Neural cell (in vitro differentiated cells): Measurements from ENCODE around the gene ABRAXAS1. TPM values are rescaled to one million over a fixed set of nuclear protein-coding genes. Genes with fewer than 3 reads are reported as not detected.

Experiments
- H2AFZ ChIP-seq: fragments of 200-600, 300-800 bp; sonication (generic), shearing (Covaris generic); 2 replicates; pipeline ENCODE4 v1.6.0; 2014; ENCODE audit warnings: low read depth, mild to moderate bottlenecking, antibody characterized with exemption, low read length, moderate library complexity
- H3F3A ChIP-seq: fragments of 200-600 bp; shearing (Covaris generic); 2 replicates; pipeline ENCODE4 v1.6.1; 2016; ENCODE audit warnings: mild to moderate bottlenecking, moderate library complexity, mixed read lengths, antibody characterized with exemption, low read length; ENCODE audit not compliant: insufficient read depth, poor library complexity, severe bottlenecking
- H3K27ac ChIP-seq: fragments of 200-600, 300-800 bp; sonication (generic), shearing (Covaris generic); 2 replicates; pipeline ENCODE4 v1.5.1; 2014; ENCODE audit warnings: mild to moderate bottlenecking, low read length, moderate library complexity
- H3K27me3 ChIP-seq: fragments of 300-800, 200-600 bp; sonication (generic), shearing (Covaris generic); 2 replicates; pipeline ENCODE4 v1.6.0; 2014; ENCODE audit warnings: mild to moderate bottlenecking, low read depth, low read length, moderate library complexity; ENCODE audit not compliant: insufficient read depth
- H3K36me3 ChIP-seq: fragments of 300-800, 200-600 bp; sonication (generic), shearing (Covaris generic); 2 replicates; pipeline ENCODE4 v1.5.1; 2014; ENCODE audit warnings: mild to moderate bottlenecking, antibody characterized with exemption, low read length, moderate library complexity; ENCODE audit not compliant: insufficient read depth
- H3K4me2 ChIP-seq: fragments of 300-800, 200-600 bp; sonication (generic), shearing (Covaris generic); 2 replicates; pipeline ENCODE4 v1.6.0; 2014; ENCODE audit warnings: mild to moderate bottlenecking, low read length
- H3K4me3 ChIP-seq: fragments of 300-800, 200-600 bp; sonication (generic), shearing (Covaris generic); 2 replicates; pipeline ENCODE4 v1.5.1; 2014; ENCODE audit warnings: mild to moderate bottlenecking, low read length, moderate library complexity
- H3K79me2 ChIP-seq: fragments of 200-600 bp; shearing (Covaris generic); replicated peaks from 2 replicates; pipeline ENCODE4 v1.6.0; 2014; ENCODE audit warnings: mild to moderate bottlenecking, low read length, moderate library complexity; ENCODE audit not compliant: insufficient read depth
- H3K9ac ChIP-seq: fragments of 300-800, 200-600 bp; sonication (generic), shearing (Covaris generic); 2 replicates; pipeline ENCODE4 v1.6.1; 2016; ENCODE audit warnings: mild to moderate bottlenecking, low read length, mixed read lengths
- H3K9me2 ChIP-seq: fragments of 200-600 bp; shearing (Covaris generic); 2 replicates; pipeline ENCODE4 v1.6.1; 2016; ENCODE audit warnings: mild to moderate bottlenecking, low read length, mixed read lengths; ENCODE audit not compliant: insufficient read depth
- H3K9me3 ChIP-seq: fragments of 200-600, 300-800 bp; sonication (generic), shearing (Covaris generic); 2 replicates; pipeline ENCODE4 v1.6.1; 2016; ENCODE audit warnings: mild to moderate bottlenecking, mixed run types, low read length, moderate library complexity, mixed read lengths
- H4K20me1 ChIP-seq: fragments of 200-600 bp; shearing (Covaris generic); 2 replicates; pipeline ENCODE4 v1.6.1; 2016; ENCODE audit warnings: mild to moderate bottlenecking, mixed run types; ENCODE audit not compliant: insufficient read depth
- CTCF ChIP-seq: fragments of 450-650 bp; IDR thresholded peaks from 2 replicates; pipeline ENCODE4 v1.5.1; 2014; ENCODE audit warnings: antibody characterized with exemption, mild to moderate bottlenecking, moderate library complexity; ENCODE audit not compliant: poor library complexity, severe bottlenecking
- EP300 ChIP-seq: fragments of 450-650 bp; conservative IDR thresholded peaks from 2 replicates; pipeline ENCODE4 v1.6.1; 2014; ENCODE audit warnings: antibody characterized with exemption, mild to moderate bottlenecking, moderate library complexity; ENCODE audit not compliant: poor library complexity, severe bottlenecking
- EZH2 ChIP-seq: fragments of 200-600, 300-800 bp; shearing (Covaris generic), sonication (generic); IDR thresholded peaks from 2 replicates; pipeline ENCODE4 v1.6.1; 2014; ENCODE audit warnings: antibody characterized with exemption, low read length, borderline replicate concordance, mild to moderate bottlenecking; ENCODE audit not compliant: insufficient read depth, poor library complexity, severe bottlenecking
- MXI1 ChIP-seq: fragments of 450-650 bp; conservative IDR thresholded peaks from 2 replicates; pipeline ENCODE4 v1.6.1; 2014; ENCODE audit warnings: antibody characterized with exemption, mild to moderate bottlenecking; ENCODE audit not compliant: poor library complexity, severe bottlenecking
- POLR2AphosphoS5 ChIP-seq: IDR thresholded peaks from 2 replicates; pipeline ENCODE4 v1.6.1; 2012
- RAD21 ChIP-seq: fragments of 450-650 bp; conservative IDR thresholded peaks from 2 replicates; pipeline ENCODE4 v1.6.1; 2014; ENCODE audit warnings: antibody characterized with exemption, mild to moderate bottlenecking, moderate library complexity
- SMC3 ChIP-seq: fragments of 450-650 bp; conservative IDR thresholded peaks from 2 replicates; pipeline ENCODE4 v1.6.1; 2014; ENCODE audit warnings: antibody characterized with exemption, mild to moderate bottlenecking, moderate library complexity; ENCODE audit not compliant: poor library complexity
- TAF1 ChIP-seq: IDR thresholded peaks from 2 replicates; pipeline ENCODE4 v1.6.1; 2012; ENCODE audit warnings: low read depth
- polyA plus RNA-seq: library from polyadenylated mRNA; depleted of rRNA; stranded (reverse); fragments of >200 nt; gene quantifications from 2 replicates; pipeline ENCODE4 v1.2.3, GENCODE V29; 2014
- TF ChIP-seq, protein P1 (sequence below): IDR thresholded peaks from 2 replicates; pipeline ENCODE4 v1.6.1; 2012; ENCODE audit warnings: borderline replicate concordance

ABRAXAS1 gene
- polyA plus RNA-seq, 1 donor from 2014 or later = 1.1 TPM

- Histone ChIP-seq H3K4me2 (no peak overlapping the region), H3K27ac (no peak overlapping the region), H3K4me3 (no peak overlapping the region), H3K36me3 (no peaks in the 10 kb centered on the region), H4K20me1 (no peaks in the 10 kb centered on the region), H2AFZ (no peak overlapping the region), H3F3A (no peaks in the 10 kb centered on the region), H3K27me3 (no peaks in the 10 kb centered on the region), H3K9me2 (no peaks in the 10 kb centered on the region), H3K9me3 (no peaks in the 10 kb centered on the region), H3K79me2 (no peaks in the 10 kb centered on the region), H3K9ac (no peak overlapping the region)
- TF ChIP-seq TAF1 (no peak), MXI1 (no peak), POLR2AphosphoS5 (no peak), SMC3 (no peak), EP300 (no peak), CTCF (no peak)
- TF ChIP-seq, protein P1, sequence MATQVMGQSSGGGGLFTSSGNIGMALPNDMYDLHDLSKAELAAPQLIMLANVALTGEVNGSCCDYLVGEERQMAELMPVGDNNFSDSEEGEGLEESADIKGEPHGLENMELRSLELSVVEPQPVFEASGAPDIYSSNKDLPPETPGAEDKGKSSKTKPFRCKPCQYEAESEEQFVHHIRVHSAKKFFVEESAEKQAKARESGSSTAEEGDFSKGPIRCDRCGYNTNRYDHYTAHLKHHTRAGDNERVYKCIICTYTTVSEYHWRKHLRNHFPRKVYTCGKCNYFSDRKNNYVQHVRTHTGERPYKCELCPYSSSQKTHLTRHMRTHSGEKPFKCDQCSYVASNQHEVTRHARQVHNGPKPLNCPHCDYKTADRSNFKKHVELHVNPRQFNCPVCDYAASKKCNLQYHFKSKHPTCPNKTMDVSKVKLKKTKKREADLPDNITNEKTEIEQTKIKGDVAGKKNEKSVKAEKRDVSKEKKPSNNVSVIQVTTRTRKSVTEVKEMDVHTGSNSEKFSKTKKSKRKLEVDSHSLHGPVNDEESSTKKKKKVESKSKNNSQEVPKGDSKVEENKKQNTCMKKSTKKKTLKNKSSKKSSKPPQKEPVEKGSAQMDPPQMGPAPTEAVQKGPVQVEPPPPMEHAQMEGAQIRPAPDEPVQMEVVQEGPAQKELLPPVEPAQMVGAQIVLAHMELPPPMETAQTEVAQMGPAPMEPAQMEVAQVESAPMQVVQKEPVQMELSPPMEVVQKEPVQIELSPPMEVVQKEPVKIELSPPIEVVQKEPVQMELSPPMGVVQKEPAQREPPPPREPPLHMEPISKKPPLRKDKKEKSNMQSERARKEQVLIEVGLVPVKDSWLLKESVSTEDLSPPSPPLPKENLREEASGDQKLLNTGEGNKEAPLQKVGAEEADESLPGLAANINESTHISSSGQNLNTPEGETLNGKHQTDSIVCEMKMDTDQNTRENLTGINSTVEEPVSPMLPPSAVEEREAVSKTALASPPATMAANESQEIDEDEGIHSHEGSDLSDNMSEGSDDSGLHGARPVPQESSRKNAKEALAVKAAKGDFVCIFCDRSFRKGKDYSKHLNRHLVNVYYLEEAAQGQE = no peak
Observed at GRCh38 chr4:83486457-83487129, 1.7 kb upstream of the ABRAXAS1 start.

GRCh38 chr4:83473966-83474365, 10.9 kb downstream of the ABRAXAS1 start:
- H3K9me3 ChIP-seq = no peaks in the 10 kb centered on the region
- no peaks in the 10 kb centered on the region for H3K79me2 ChIP-seq
- H4K20me1 ChIP-seq = no peaks in the 10 kb centered on the region
- H3K27me3 ChIP-seq = no peaks in the 10 kb centered on the region
- TF ChIP-seq, protein P1 = no peak
- no peak for TF ChIP-seq SMC3
- TF ChIP-seq EZH2 = no peak
- no peak for TF ChIP-seq CTCF
- TF ChIP-seq TAF1 = no peak
- no peak for TF ChIP-seq MXI1
- TF ChIP-seq POLR2AphosphoS5 = no peak
- TF ChIP-seq EP300 = no peak
- no peak for TF ChIP-seq RAD21
- no peak overlapping the region for H3K4me2 ChIP-seq
- no peak overlapping the region for H3K4me3 ChIP-seq
- no peak overlapping the region for H3K27ac ChIP-seq
- no peak overlapping the region for H3K9ac ChIP-seq
- no peak overlapping the region for H2AFZ ChIP-seq
- H3K9me2 ChIP-seq = no peaks in the 10 kb centered on the region
- H3K36me3 ChIP-seq = no peaks in the 10 kb centered on the region
- H3F3A ChIP-seq = no peaks in the 10 kb centered on the region
